ENCODE measurements around the gene TMEM225. TPM values are rescaled to one million over a fixed set of nuclear protein-coding genes. Genes with fewer than 3 reads are reported as not detected.

Gene TMEM225
- total and polyA plus RNA-seq, 9 of the 15 experiments (the other 6 are each of a cell fraction or from before 2014, with no cell fraction given), result not detected

- Histone ChIP-seq H3K79me2 (ENCODE audit: control insufficient read depth, insufficient read depth, low read length) (no peaks in the 10 kb centered on the region), H3K9ac (ENCODE audit: insufficient read depth in 1 of 2, low read depth in 2 of 2, low read length in 2 of 2) (no peak overlapping the region), H3K4me1 (replicated peaks in 1 of 2; ENCODE audit: control insufficient read depth in 2 of 2, insufficient read depth in 2 of 2, low read length in 2 of 2) (no peaks in the 10 kb centered on the region), H3K27me3 (ENCODE audit: control insufficient read depth in 2 of 2, insufficient read depth in 2 of 2, low read length in 2 of 2) (no peaks in the 10 kb centered on the region), H3K9me3 (replicated peaks; ENCODE audit: control insufficient read depth, insufficient read depth, low read depth, low read length) (no peaks in the 10 kb centered on the region), H3K36me3 (ENCODE audit: control insufficient read depth, insufficient read depth, low read length) (no peaks in the 10 kb centered on the region), H2AFZ (ENCODE audit: low read depth, low read length) (no peak overlapping the region), H3K4me2 (ENCODE audit: insufficient read depth, low read length) (no peak overlapping the region), H3K9me1 (ENCODE audit: control insufficient read depth, insufficient read depth, low read length) (no peaks in the 10 kb centered on the region), H4K20me1 (replicated peaks; ENCODE audit: control insufficient read depth, insufficient read depth, low read length) (no peaks in the 10 kb centered on the region), H3K4me3 (no peak overlapping the region), H3K27ac (ENCODE audit: extremely low read depth, low read depth, low read length) (no peak overlapping the region)
- ChIA-PET POLR2A (interaction anchor here (0.6 kb wide), 1 partner anchor 768 kb away, joined by 3 read pairs; no protein-coding TSS in a partner anchor), CTCF (ENCODE audit: low intra/inter-chr PET ratio) (no interaction called here)
- intact Hi-C loops (cut with micrococcal nuclease), result no loop called here
- TF ChIP-seq CHCHD3 (CRISPR knock-in tag; IDR thresholded peaks at IDR 0.05), result no peak
- FAIRE-seq (no peak), DNase-seq (ENCODE audit: extremely low read depth in 1 of 4, low spot score in 3 of 4) (no peak), ATAC-seq (no peak)
- WGBS (ENCODE audit: insufficient coverage, low coverage, missing lambda C conversion rate), result 0% methylated on average over 3 of the region's 3 CpGs
- no TSS peak for BruUV-seq (replicated peaks)
- in situ Hi-C loops (cut with MboI), result no loop called here
These were observed 19.5 kb upstream of the TMEM225 start for GRCh38 chr11:123904932-123905331.

- POLR2A ChIA-PET, result no interaction called here
- Histone ChIP-seq H3K4me3 (no peak overlapping the region), H3K4me1 (replicated peaks in 1 of 2; ENCODE audit: control insufficient read depth in 2 of 2, insufficient read depth in 2 of 2, low read length in 2 of 2) (no peaks in the 10 kb centered on the region), H2AFZ (ENCODE audit: low read depth, low read length) (no peak overlapping the region), H3K9me1 (ENCODE audit: control insufficient read depth, insufficient read depth, low read length) (no peaks in the 10 kb centered on the region), H3K9me3 (replicated peaks; ENCODE audit: control insufficient read depth, insufficient read depth, low read depth, low read length) (no peaks in the 10 kb centered on the region), H3K79me2 (ENCODE audit: control insufficient read depth, insufficient read depth, low read length) (no peaks in the 10 kb centered on the region), H3K27ac (ENCODE audit: extremely low read depth, low read depth, low read length) (no peak overlapping the region), H3K9ac (ENCODE audit: insufficient read depth in 1 of 2, low read depth in 2 of 2, low read length in 2 of 2) (no peak overlapping the region), H4K20me1 (replicated peaks; ENCODE audit: control insufficient read depth, insufficient read depth, low read length) (no peaks in the 10 kb centered on the region), H3K36me3 (ENCODE audit: control insufficient read depth, insufficient read depth, low read length) (no peaks in the 10 kb centered on the region), H3K27me3 (ENCODE audit: control insufficient read depth in 2 of 2, insufficient read depth in 2 of 2, low read length in 2 of 2) (no peaks in the 10 kb centered on the region), H3K4me2 (ENCODE audit: insufficient read depth, low read length) (no peak overlapping the region)
- ATAC-seq (no peak), DNase-seq (ENCODE audit: extremely low read depth in 1 of 4, low spot score in 3 of 4) (no peak), FAIRE-seq (no peak)
- WGBS (ENCODE audit: insufficient coverage, low coverage, missing lambda C conversion rate), result 0% methylated on average over 2 of the region's 2 CpGs
- TF ChIP-seq MEIS2 (IDR thresholded peaks at IDR 0.05; ENCODE audit: partially characterized antibody) (no peak), ZNF311 (CRISPR knock-in tag; IDR thresholded peaks at IDR 0.05) (no peak), KLF1 (tag; IDR thresholded peaks at IDR 0.05) (no peak), ZBTB8A (IDR thresholded peaks at IDR 0.05; ENCODE audit: partially characterized antibody) (no peak), RBM17 (IDR thresholded peaks at IDR 0.05; ENCODE audit: borderline replicate concordance, low read depth, low read length) (no peak), IRF1 (CRISPR knock-in tag; IDR thresholded peaks at IDR 0.05; ENCODE audit: borderline replicate concordance) (no peak), TSHZ1 (CRISPR knock-in tag; IDR thresholded peaks at IDR 0.05) (no peak), HDAC2 (IDR thresholded peaks at IDR 0.05) (no peak)
- no TSS peak for BruUV-seq (replicated peaks)
- intact Hi-C loops (cut with micrococcal nuclease), result no loop called here
- in situ Hi-C loops (cut with MboI), result no loop called here
- CTCF ChIA-PET (ENCODE audit: low intra/inter-chr PET ratio), result no interaction called here
These were observed 18.5 kb upstream of the TMEM225 start for GRCh38 chr11:123903932-123904331.
